Measurements from ENCODE around the gene NT5C2. TPM values are rescaled to one million over a fixed set of nuclear protein-coding genes. Genes with fewer than 3 reads are reported as not detected.

NT5C2 gene
- total and polyA plus RNA-seq, 2 of the 4 experiments (the other 2 are of a cell fraction): 60.0 to 65.1 TPM

DNA sequence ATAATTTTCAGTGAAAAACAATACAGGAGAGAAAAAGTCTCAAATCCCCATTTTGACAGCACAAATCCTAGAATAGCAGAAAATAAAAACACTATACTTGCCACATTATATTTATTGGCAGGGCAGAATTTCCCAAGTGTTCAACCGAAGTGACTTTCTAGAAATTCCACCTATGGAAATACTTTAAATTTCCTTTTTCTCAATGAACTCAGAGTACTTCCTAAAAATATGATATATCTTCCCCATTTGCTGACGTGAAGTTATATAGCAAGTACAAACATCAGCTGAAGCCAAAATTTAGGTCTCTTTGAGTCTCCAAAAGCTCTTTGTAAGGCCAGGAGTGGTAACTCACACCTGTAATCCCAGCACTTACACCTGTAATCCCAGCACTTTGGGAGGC lies 83.3 kb downstream of the NT5C2 start:
- Histone ChIP-seq H3K4me3 (ENCODE audit: insufficient read depth, low read depth, low read length) (no peak overlapping the region), H2BK15ac (ENCODE audit: low read depth, low read length) (no peak overlapping the region), H3K23ac (ENCODE audit: low read depth, low read length) (no peak overlapping the region), H3K9me3 (ENCODE audit: control insufficient read depth, insufficient read depth, low read length) (no peaks in the 10 kb centered on the region), H3K14ac (replicated peaks; ENCODE audit: low read depth, low read length) (no peak overlapping the region), H3K27me3 (ENCODE audit: control insufficient read depth, insufficient read depth, low read length) (no peaks in the 10 kb centered on the region), H3K36me3 (ENCODE audit: control insufficient read depth, insufficient read depth, low read length) (peaks cover 2% of the 10 kb centered on the region; the same call in 1 of the 2 replicates), H3K79me1 (ENCODE audit: low read depth in 1 of 2, low read length in 2 of 2) (peaks cover 13 to 53% of the 10 kb centered on the region in 2 experiments), H2AFZ (replicated peaks; ENCODE audit: low read length, poor library complexity) (no peak overlapping the region), H3K9ac (ENCODE audit: low read depth, low read length) (no peak overlapping the region), H3K56ac (ENCODE audit: extremely low read depth, insufficient read depth, low read length) (no peak overlapping the region), H3K27ac (ENCODE audit: insufficient read depth, low read length) (no peak overlapping the region), H2BK5ac (ENCODE audit: low read depth, low read length, poor library complexity, severe bottlenecking) (no peak overlapping the region), H4K20me1 (ENCODE audit: insufficient read depth, low read length) (peaks cover 21% of the 10 kb centered on the region; the same call in 1 of the 2 replicates), H4K5ac (ENCODE audit: low read depth, low read length) (no peak overlapping the region), H4K8ac (ENCODE audit: low read depth in 2 of 2, low read length in 2 of 2) (no peak overlapping the region), H3K4ac (ENCODE audit: low read depth, low read length) (no peak overlapping the region), H2BK20ac (ENCODE audit: low read depth, low read length) (no peak overlapping the region), H3K18ac (ENCODE audit: low read depth, low read length) (no peak overlapping the region), H2AK9ac (replicated peaks; ENCODE audit: low read depth, low read length, poor library complexity) (no peak overlapping the region), H3K4me1 (ENCODE audit: control insufficient read depth, insufficient read depth, low read length) (peaks cover 2% of the 10 kb centered on the region; the same call in 1 of the 2 replicates), H2BK120ac (ENCODE audit: low read depth, low read length) (no peak overlapping the region), H3K4me2 (ENCODE audit: low read depth, low read length) (no peak overlapping the region), H4K91ac (ENCODE audit: insufficient read depth, low read depth, low read length) (no peak overlapping the region), H3K9me1 (ENCODE audit: insufficient read depth, low read length) (no peaks in the 10 kb centered on the region; the same call in 1 of the 2 replicates), H2AK5ac (ENCODE audit: low read depth, low read length) (no peak overlapping the region)
- no CpG with 5 or more reads among the region's 2 CpGs for WGBS, 2 experiments (ENCODE audit: extremely low coverage in 2 of 2, insufficient read length in 1 of 2)
- intact Hi-C loops (cut with micrococcal nuclease): loop anchor here (5.0 kb wide), 2 partner anchors 37 to 77 kb away; no protein-coding TSS in a partner anchor
- dilution Hi-C loops (cut with HindIII; ENCODE audit: low sequenced_read_pairs, unreplicated experiment): no loop called here
- no TSS peak for BruUV-seq (replicated peaks)
- ATAC-seq (ENCODE audit: low read depth) (no peak), DNase-seq (no peak)
- in situ Hi-C loops (cut with MboI; ENCODE audit: low sequenced_read_pairs): no loop called here
- ChIA-PET CTCF (no interaction called here), POLR2A (ENCODE audit: unreplicated experiment) (interaction anchor here (1.1 kb wide), 1 partner anchor 24 kb away, joined by 3 read pairs; no protein-coding TSS in a partner anchor)
- TF ChIP-seq, protein P1, sequence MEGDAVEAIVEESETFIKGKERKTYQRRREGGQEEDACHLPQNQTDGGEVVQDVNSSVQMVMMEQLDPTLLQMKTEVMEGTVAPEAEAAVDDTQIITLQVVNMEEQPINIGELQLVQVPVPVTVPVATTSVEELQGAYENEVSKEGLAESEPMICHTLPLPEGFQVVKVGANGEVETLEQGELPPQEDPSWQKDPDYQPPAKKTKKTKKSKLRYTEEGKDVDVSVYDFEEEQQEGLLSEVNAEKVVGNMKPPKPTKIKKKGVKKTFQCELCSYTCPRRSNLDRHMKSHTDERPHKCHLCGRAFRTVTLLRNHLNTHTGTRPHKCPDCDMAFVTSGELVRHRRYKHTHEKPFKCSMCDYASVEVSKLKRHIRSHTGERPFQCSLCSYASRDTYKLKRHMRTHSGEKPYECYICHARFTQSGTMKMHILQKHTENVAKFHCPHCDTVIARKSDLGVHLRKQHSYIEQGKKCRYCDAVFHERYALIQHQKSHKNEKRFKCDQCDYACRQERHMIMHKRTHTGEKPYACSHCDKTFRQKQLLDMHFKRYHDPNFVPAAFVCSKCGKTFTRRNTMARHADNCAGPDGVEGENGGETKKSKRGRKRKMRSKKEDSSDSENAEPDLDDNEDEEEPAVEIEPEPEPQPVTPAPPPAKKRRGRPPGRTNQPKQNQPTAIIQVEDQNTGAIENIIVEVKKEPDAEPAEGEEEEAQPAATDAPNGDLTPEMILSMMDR (conservative IDR thresholded peaks at IDR 0.05; ENCODE audit: low read depth, low read length): no peak
- TF ChIP-seq MXI1 (IDR thresholded peaks at IDR 0.05; ENCODE audit: borderline replicate concordance, low read depth, low read length): no peak
- TF ChIP-seq FOS (IDR thresholded peaks at IDR 0.05; ENCODE audit: low read depth, low read length): no peak
- TF ChIP-seq NFE2L2 (IDR thresholded peaks at IDR 0.05; ENCODE audit: low read depth, low read length): no peak
- no peak for TF ChIP-seq RAD21 (IDR thresholded peaks at IDR 0.05; ENCODE audit: low read length)
- no peak for TF ChIP-seq BHLHE40 (IDR thresholded peaks at IDR 0.05; ENCODE audit: low read depth, low read length)
- no peak for TF ChIP-seq CHD1 (IDR thresholded peaks at IDR 0.05; ENCODE audit: low read depth, low read length)
- no peak for TF ChIP-seq RFX5 (IDR thresholded peaks at IDR 0.05; ENCODE audit: low read depth, low read length)
- TF ChIP-seq, protein P2, sequence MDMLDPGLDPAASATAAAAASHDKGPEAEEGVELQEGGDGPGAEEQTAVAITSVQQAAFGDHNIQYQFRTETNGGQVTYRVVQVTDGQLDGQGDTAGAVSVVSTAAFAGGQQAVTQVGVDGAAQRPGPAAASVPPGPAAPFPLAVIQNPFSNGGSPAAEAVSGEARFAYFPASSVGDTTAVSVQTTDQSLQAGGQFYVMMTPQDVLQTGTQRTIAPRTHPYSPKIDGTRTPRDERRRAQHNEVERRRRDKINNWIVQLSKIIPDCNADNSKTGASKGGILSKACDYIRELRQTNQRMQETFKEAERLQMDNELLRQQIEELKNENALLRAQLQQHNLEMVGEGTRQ (IDR thresholded peaks at IDR 0.05; ENCODE audit: low read depth, low read length): no peak
- TF ChIP-seq CEBPB (IDR thresholded peaks at IDR 0.05; ENCODE audit: low read depth, low read length): no peak

Measured in IMR-90 (cell line).